DOHH2 (cell line): ENCODE measurements around the gene ZER1.

Source experiments
- CTCF ChIP-seq: fragments of 200-600 bp; sonication (generic); IDR thresholded peaks from one replicate; pipeline ENCODE4 v1.5.1; 2014; ENCODE audit warnings: antibody characterized with exemption, mild to moderate bottlenecking, low read depth, low read length; ENCODE audit not compliant: poor library complexity, severe bottlenecking
- EZH2phosphoT487 ChIP-seq: fragments of 200-600 bp; sonication (generic); IDR thresholded peaks from 2 replicates; pipeline ENCODE4 v1.6.1; 2017; ENCODE audit warnings: borderline replicate concordance, mild to moderate bottlenecking, antibody characterized with exemption, low read length, moderate library complexity, mixed read lengths

GRCh38 chr9:128765499-128765898 lies 6.2 kb downstream of the ZER1 start:
- no peak for TF ChIP-seq CTCF
- no peak for TF ChIP-seq EZH2phosphoT487
